ENCODE data around the gene CSNK1G1. TPM values are rescaled to one million over a fixed set of nuclear protein-coding genes. Genes with fewer than 3 reads are reported as not detected.

CSNK1G1 gene
- polyA plus RNA-seq, 2 of the 4 experiments (the other 2 are of a cell fraction) = 11.0 to 36.3 TPM

- DNase-seq (ENCODE audit: low read depth in 1 of 2, low spot score in 1 of 2) = no peak
- TF ChIP-seq BHLHE40 (IDR thresholded peaks at IDR 0.05; ENCODE audit: low read depth, low read length) (no peak), FOSB (CRISPR knock-in tag; IDR thresholded peaks at IDR 0.05) (no peak), E2F6 (IDR thresholded peaks at IDR 0.05; ENCODE audit: borderline replicate concordance, low read depth) (no peak), HES2 (IDR thresholded peaks at IDR 0.05) (no peak), RCOR1 (IDR thresholded peaks at IDR 0.05; ENCODE audit: low read depth, low read length) (no peak), CBX2 (IDR thresholded peaks at IDR 0.05; ENCODE audit: borderline replicate concordance, low read depth) (no peak), REST (IDR thresholded peaks at IDR 0.05) (no peak)
- Histone ChIP-seq H3K27ac (no peak overlapping the region), H3K4me1 (no peaks in the 10 kb centered on the region), H3K9me3 (no peaks in the 10 kb centered on the region), H3K4me3 (no peak overlapping the region), H3K4me2 (no peak overlapping the region)
- no peak for ATAC-seq
- ChIA-PET POLR2A (no interaction called here), CTCF (interaction anchor here (2.1 kb wide), 1 partner anchor 23 kb away, joined by 11 read pairs; no protein-coding TSS in a partner anchor)
- FAIRE-seq = peak; percentile 39
- 90% methylated on average over 2 of the region's 2 CpGs for WGBS (ENCODE audit: missing lambda C conversion rate)
Observed at GRCh38 chr15:64211696-64212095, 144.3 kb downstream of the CSNK1G1 start.

- ATAC-seq (0 out of 6 replicates have a peak, but pooled peaks of 1 of the 2 experiments have one; percentile 36), DNase-seq (ENCODE audit: low read depth in 1 of 2, low spot score in 1 of 2) (no peak), FAIRE-seq (no peak)
- ChIA-PET POLR2A (interaction anchor here (0.5 to 1.0 kb wide), 2 partner anchors 51 to 146 kb away, joined by 3 to 8 read pairs; no protein-coding TSS in a partner anchor), CTCF (interaction anchor here (0.5 to 2.1 kb wide), 30 partner anchors 9 to 518 kb away, joined by 3 to 12 read pairs (median 4); partner anchors contain the start of genes CSNK1G1 and TRIP4)
- H3K4me3 ChIP-seq = no peak overlapping the region
- no peaks in the 10 kb centered on the region for H3K4me1 ChIP-seq
- TF ChIP-seq HOXB13 (CRISPR knock-in tag; IDR thresholded peaks at IDR 0.05; ENCODE audit: low read depth) (no peak), SMC3 (IDR thresholded peaks at IDR 0.05) (no peak)
- H3K9me3 ChIP-seq = no peaks in the 10 kb centered on the region
- 38% methylated on average over 2 of the region's 2 CpGs for WGBS (ENCODE audit: missing lambda C conversion rate)
- no peak overlapping the region for H3K4me2 ChIP-seq
- no peak overlapping the region for H3K27ac ChIP-seq
Observed at GRCh38 chr15:64210371-64210770, 145.6 kb downstream of the CSNK1G1 start.

GRCh38 chr15:64209680-64210334 lies 146.2 kb downstream of the CSNK1G1 start:
- Histone ChIP-seq H3K4me3 (no peak overlapping the region), H3K4me2 (no peak overlapping the region), H3K4me1 (no peaks in the 10 kb centered on the region), H3K9me3 (no peaks in the 10 kb centered on the region), H3K27ac (no peak overlapping the region)
- peak; percentile 63 for FAIRE-seq
- WGBS (ENCODE audit: missing lambda C conversion rate) = 31% methylated on average over 3 of the region's 3 CpGs
- TF ChIP-seq RAD21 (conservative IDR thresholded peaks at IDR 0.05 in 1 of 2, IDR thresholded peaks at IDR 0.05 in 1 of 2) = peak; percentile 89 to 93
- TF ChIP-seq ESRRA (IDR thresholded peaks at IDR 0.05; ENCODE audit: borderline replicate concordance, low read length) = no peak
- TF ChIP-seq SMC3 (IDR thresholded peaks at IDR 0.05) = peak; percentile 90
- TF ChIP-seq EP300 (IDR thresholded peaks at IDR 0.05) = no peak
- TF ChIP-seq RFX5 (IDR thresholded peaks at IDR 0.05) = no peak
- TF ChIP-seq CBX8 (IDR thresholded peaks at IDR 0.05) = no peak
- TF ChIP-seq CTCF (IDR thresholded peaks at IDR 0.05) = peak; percentile 92
- peak; percentile 33 to 64 for DNase-seq (ENCODE audit: low read depth in 1 of 2, low spot score in 1 of 2)
- POLR2A ChIA-PET = interaction anchor here (0.5 to 1.0 kb wide), 2 partner anchors 52 to 147 kb away, joined by 3 to 8 read pairs; no protein-coding TSS in a partner anchor
- ATAC-seq = peak; percentile 60 to 75; a peak in 4 of 6 replicates
- CTCF ChIA-PET = interaction anchor here (0.5 to 2.1 kb wide), 30 partner anchors 9 to 519 kb away, joined by 3 to 12 read pairs (median 4); partner anchors contain the start of genes CSNK1G1 and TRIP4

Measured in A549 (cell line).